GM12878 (cell line): Measurements from ENCODE around the gene FAM47E. TPM values are rescaled to one million over a fixed set of nuclear protein-coding genes. Genes with fewer than 3 reads are reported as not detected.

Source experiments
- ATAC-seq: fragments of 200-7000 bp; cut with Tn5 transposase; 3 replicates; pipeline ENCODE4 v1.9.1; 2020; ENCODE audit warnings: mild to moderate bottlenecking, moderate library complexity
- BruUV-seq: library from RNA; stranded (reverse); fragments of 400-500 nt; replicated peaks from 2 replicates; lab custom pipeline; 2021; lab: Mats Ljungman, UMichigan
- CTCF ChIA-PET: fragments of 300-600 bp; sonication (Branson Sonifier 250); formaldehyde crosslinking; extraction: SDS; loops from one replicate; lab custom pipeline; 2021; ENCODE audit warnings: inconsistent platforms; lab: Yijun Ruan, JAX
- POLR2A ChIA-PET: fragments of 350-600 bp; formaldehyde crosslinking; extraction: SDS; loops from one replicate; lab custom pipeline; 2021; ENCODE audit warnings: inconsistent platforms; lab: Charles Lee
- RAD21 ChIA-PET: fragments of 300-600 bp; sonication (Branson Sonifier 250); formaldehyde crosslinking; loops from one replicate; lab custom pipeline; 2023; ENCODE audit warnings: antibody characterized with exemption; ENCODE audit not compliant: unreplicated experiment; lab: Charles Lee
- SMC1A ChIA-PET: fragments of 300-600 bp; sonication (Branson Sonifier 250); formaldehyde crosslinking; loops from one replicate; lab custom pipeline; 2023; ENCODE audit not compliant: unreplicated experiment, uncharacterized antibody; lab: Charles Lee
- DNase-seq: peaks from one replicate; pipeline ENCODE4 v3.0.0-alpha.2; 2011; ENCODE audit warnings: low read depth, low spot score
- FAIRE-seq: peaks from 3 replicates; lab custom pipeline; 2011; peaks lifted over from hg19 to GRCh38; lab: Jason Lieb, UNC
- H2AFZ ChIP-seq: 2 replicates; pipeline ENCODE4 v1.6.0; 2011; ENCODE audit warnings: low read depth, low read length, control low read depth; ENCODE audit not compliant: control insufficient read depth
- H3K27ac ChIP-seq: 2 replicates; pipeline ENCODE4 v1.5.1; 2011; ENCODE audit warnings: control low read depth; ENCODE audit not compliant: control insufficient read depth, insufficient read depth
- H3K27me3 ChIP-seq, 2 experiments: replicated peaks in 1 of 2; 2 replicates each; pipeline versions ENCODE4 v1.6.0 to v1.6.1; 2011; ENCODE audit warnings: low read length in 1 of 2; ENCODE audit not compliant: control insufficient read depth in 2 of 2, insufficient read depth in 2 of 2
- H3K36me3 ChIP-seq, 2 experiments: 2 replicates each; pipeline ENCODE4 v1.5.1; 2011; ENCODE audit warnings: low read length in 1 of 2; ENCODE audit not compliant: control insufficient read depth in 2 of 2, insufficient read depth in 2 of 2
- H3K4me1 ChIP-seq: 2 replicates; pipeline ENCODE4 v1.6.1; 2011; ENCODE audit warnings: mild to moderate bottlenecking, low read length, moderate library complexity, mixed read lengths; ENCODE audit not compliant: control insufficient read depth, insufficient read depth
- H3K4me2 ChIP-seq: 2 replicates; pipeline ENCODE4 v1.6.0; 2011; ENCODE audit warnings: control low read depth; ENCODE audit not compliant: control insufficient read depth, insufficient read depth
- H3K4me3 ChIP-seq: fragments of 200-600 bp; sonication (generic); 2 replicates; pipeline ENCODE4 v1.5.1; 2016
- H3K79me2 ChIP-seq: 2 replicates; pipeline ENCODE4 v1.6.0; 2011; ENCODE audit warnings: low read length; ENCODE audit not compliant: control insufficient read depth, insufficient read depth
- H3K9ac ChIP-seq: 2 replicates; pipeline ENCODE4 v1.8.0; 2011; ENCODE audit warnings: low read length, control low read depth, mixed read lengths; ENCODE audit not compliant: control insufficient read depth, insufficient read depth
- H3K9me3 ChIP-seq: replicated peaks from 3 replicates; pipeline ENCODE4 v1.5.1; 2011; ENCODE audit warnings: mild to moderate bottlenecking, low read length; ENCODE audit not compliant: control insufficient read depth, insufficient read depth
- H4K20me1 ChIP-seq: 2 replicates; pipeline ENCODE4 v1.6.0; 2011; ENCODE audit not compliant: control insufficient read depth, insufficient read depth
- ATF3 ChIP-seq: IDR thresholded peaks from 2 replicates; pipeline ENCODE4 v1.6.1; 2011; ENCODE audit warnings: low read depth, mild to moderate bottlenecking, low read length, moderate library complexity, borderline replicate concordance; ENCODE audit errors: extremely low read depth
- CEBPZ ChIP-seq: fragments of 150-350 bp; IDR thresholded peaks from 2 replicates; pipeline ENCODE4 v1.6.1; 2016; ENCODE audit warnings: low read depth, low read length
- EED ChIP-seq: sonication (generic); IDR thresholded peaks from 2 replicates; pipeline ENCODE4 v1.6.1; 2016; ENCODE audit warnings: antibody characterized with exemption, low read depth
- EGR1 ChIP-seq, 2 experiments: IDR thresholded peaks; 1 replicate in 1 of 2; 2 replicates in 1 of 2; pipeline ENCODE4 v1.6.1; 2011 to 2012; ENCODE audit warnings: low read depth in 2 of 2, low read length in 2 of 2, borderline replicate concordance in 1 of 2, mild to moderate bottlenecking in 1 of 2, moderate library complexity in 1 of 2
- FOXK2 ChIP-seq: fragments of 450-650 bp; IDR thresholded peaks from 2 replicates; pipeline ENCODE4 v1.6.1; 2017; ENCODE audit warnings: mild to moderate bottlenecking, moderate library complexity
- HDGF ChIP-seq: fragments of 450-650 bp; IDR thresholded peaks from 2 replicates; pipeline ENCODE4 v1.6.1; 2016; ENCODE audit warnings: antibody characterized with exemption
- NKRF ChIP-seq: fragments of 450-650 bp; conservative IDR thresholded peaks from 2 replicates; pipeline ENCODE4 v1.6.1; 2017; ENCODE audit warnings: mild to moderate bottlenecking, moderate library complexity
- PML ChIP-seq: IDR thresholded peaks from 2 replicates; pipeline ENCODE4 v1.6.1; 2012; ENCODE audit warnings: low read length, inconsistent platforms
- RBBP5 ChIP-seq: fragments of 200-600 bp; sonication (generic); conservative IDR thresholded peaks from 2 replicates; pipeline ENCODE4 v1.6.1; 2016
- SKIL ChIP-seq: fragments of 450-650 bp; IDR thresholded peaks from 2 replicates; pipeline ENCODE4 v1.6.1; 2017; ENCODE audit warnings: mild to moderate bottlenecking, low read depth, inconsistent platforms; ENCODE audit not compliant: poor library complexity, severe bottlenecking
- TBL1XR1 ChIP-seq: IDR thresholded peaks from 2 replicates; pipeline ENCODE4 v1.6.1; 2012; ENCODE audit warnings: low read depth, low read length, improper control_type of control experiment
- TCF3 ChIP-seq: IDR thresholded peaks from 2 replicates; pipeline ENCODE4 v1.6.1; 2012; ENCODE audit warnings: low read depth, mild to moderate bottlenecking, low read length, borderline replicate concordance; ENCODE audit not compliant: insufficient read depth
- WGBS: methylation state at CpG from one replicate; pipeline ENCODE4 v1.1.6; 2016; ENCODE audit warnings: low lambda C conversion rate; ENCODE audit not compliant: insufficient replicate concordance, insufficient coverage; ENCODE audit errors: missing lambda C conversion rate; 5-methylcytosine and 5-hydroxymethylcytosine counted together
- in situ Hi-C: fragments of 300-500 bp; cut with MboI; formaldehyde crosslinking; loops from 9 replicates; pipeline ENCODE4 v1.14.3; 2018; ENCODE audit warnings: mixed read lengths
- intact Hi-C: fragments of 100-400 bp; cut with micrococcal nuclease; formaldehyde crosslinking; loops from one replicate; pipeline ENCODE4 v1.14.2; 2022; ENCODE audit not compliant: unreplicated experiment
- polyA plus RNA-seq, 11 experiments: library from polyadenylated mRNA; depleted of rRNA in 4 of 11; unstranded in 6 of 11; stranded (reverse) in 5 of 11; fragments of >200 nt; fragmentation: Nextera tagmentation in 4 of 11; fragmentation: Illumina TruSeq in 1 of 11; extraction: Ambion mirVana in 4 of 11; extraction: Trizol in 1 of 11; gene quantifications; 1 replicate in 1 of 11; 2 replicates in 10 of 11; pipeline versions ENCODE4 v1.2.1 to v1.2.3, GENCODE V29; 2011 to 2016; ENCODE audit warnings: inconsistent platforms in 2 of 11, missing spikeins in 2 of 11, low read depth in 1 of 11
- total RNA-seq, 4 experiments: library from RNA; depleted of rRNA in 3 of 4; stranded (reverse); fragments of >200 nt in 3 of 4; fragmentation: Illumina TruSeq in 1 of 4; extraction: Trizol in 1 of 4; gene quantifications; 2 replicates each; pipeline versions ENCODE4 v1.2.1 to v1.2.3, GENCODE V29; 2013 to 2021

FAM47E gene
- total and polyA plus RNA-seq, 10 of the 15 experiments (the other 5 are each of a cell fraction or from before 2014, with no cell fraction given): 0.03 TPM; not detected in 9

- WGBS: 11% methylated on average over 5 of the region's 5 CpGs
- POLR2A ChIA-PET: no interaction called here
- Histone ChIP-seq H3K4me2 (no peak overlapping the region), H4K20me1 (no peaks in the 10 kb centered on the region), H3K27me3 (peaks cover 0 to 10% of the 10 kb centered on the region in 2 experiments; a peak in 2 of 4 replicates), H3K27ac (no peak overlapping the region), H3K4me3 (no peak overlapping the region), H3K9ac (no peak overlapping the region), H3K4me1 (no peaks in the 10 kb centered on the region), H3K9me3 (no peaks in the 10 kb centered on the region), H3K36me3 (no peaks in the 10 kb centered on the region), H2AFZ (no peak overlapping the region), H3K79me2 (no peaks in the 10 kb centered on the region)
- no TSS peak for BruUV-seq
- FAIRE-seq (no peak), ATAC-seq (no peak), DNase-seq (no peak)
- in situ Hi-C loops: no loop called here
- intact Hi-C loops: no loop called here
- RAD21 ChIA-PET: no interaction called here
- SMC1A ChIA-PET: no interaction called here
- CTCF ChIA-PET: no interaction called here
- TF ChIP-seq NKRF (no peak), PML (no peak), HDGF (no peak), FOXK2 (no peak), ATF3 (no peak), RBBP5 (no peak), EGR1 (IDR thresholded peaks at IDR 0.05; ENCODE audit: borderline replicate concordance in 1 of 2, low read depth in 2 of 2, low read length in 2 of 2) (no peak), CEBPZ (no peak), SKIL (no peak), TBL1XR1 (no peak), TCF3 (no peak), EED (no peak)
These were observed 21.5 kb downstream of the FAM47E start for GRCh38 chr4:76272999-76273398.
